ENCODE data around the gene CPSF7. TPM values are rescaled to one million over a fixed set of nuclear protein-coding genes. Genes with fewer than 3 reads are reported as not detected.
"Not testable (repeated sequence)": the region's sequence is repeated elsewhere in the genome, so short reads cannot be mapped to it uniquely, and the experiment has no call there.

The CPSF7 gene
- total RNA-seq, 1 experiment from 2014 or later, result 44.0 TPM

GRCh38 chr11:61384271-61385242 lies 45.2 kb downstream of the CPSF7 start:
- DNase-seq (ENCODE audit: low read depth), result peak; percentile 50

GRCh38 chr11:61383859-61384258 lies 45.9 kb downstream of the CPSF7 start:
- not testable (repeated sequence) for DNase-seq (ENCODE audit: low read depth)

GRCh38 chr11:61380884-61381283 lies 48.9 kb downstream of the CPSF7 start:
- DNase-seq (ENCODE audit: low read depth), result no peak

GRCh38 chr11:61378713-61379313 lies 51.0 kb downstream of the CPSF7 start:
- DNase-seq (ENCODE audit: low read depth), result peak; percentile 90

GRCh38 chr11:61377461-61378160 lies 52.2 kb downstream of the CPSF7 start:
- peak; percentile 52 for DNase-seq (ENCODE audit: low read depth)

GRCh38 chr11:61375761-61376108 lies 54.0 kb downstream of the CPSF7 start:
- no peak for DNase-seq (ENCODE audit: low read depth)

GRCh38 chr11:61372659-61373420 lies 56.9 kb downstream of the CPSF7 start:
- DNase-seq (ENCODE audit: low read depth), result no peak

DNA sequence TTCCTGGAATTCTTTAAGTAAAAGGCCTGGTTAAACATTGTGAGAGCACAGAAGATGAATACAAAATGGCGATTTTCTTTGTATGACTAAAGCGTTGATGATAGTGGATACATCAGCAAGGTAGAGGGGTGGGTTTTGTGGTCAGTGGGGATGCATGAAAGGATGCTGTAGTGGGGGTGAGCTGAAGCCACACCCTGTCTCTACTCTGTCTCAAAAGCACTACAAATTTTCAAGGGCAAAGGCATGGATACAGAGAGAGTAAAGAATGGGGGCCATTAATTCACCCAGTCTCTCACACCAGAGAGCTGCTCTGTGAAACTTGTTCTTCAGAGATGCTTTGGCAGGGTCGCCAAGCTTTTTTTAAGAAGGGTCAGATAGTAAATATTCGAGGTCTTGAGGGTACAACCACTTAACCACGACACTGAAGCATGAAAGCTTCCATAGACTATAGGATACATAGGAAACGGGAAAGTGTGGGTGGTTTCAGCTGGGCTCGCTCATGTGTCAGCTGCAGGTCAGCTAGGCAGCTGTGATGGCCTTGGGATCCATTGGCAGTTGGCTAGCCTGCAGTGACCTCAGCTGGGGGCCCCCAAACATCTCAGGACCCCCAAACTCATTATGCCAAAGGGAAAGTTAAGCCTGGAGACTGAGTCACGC lies 59.3 kb downstream of the CPSF7 start:
- DNase-seq (ENCODE audit: low read depth), result peak; percentile 41

GRCh38 chr11:61369372-61370348 lies 60.1 kb downstream of the CPSF7 start:
- DNase-seq (ENCODE audit: low read depth), result peak; percentile 98

DNA sequence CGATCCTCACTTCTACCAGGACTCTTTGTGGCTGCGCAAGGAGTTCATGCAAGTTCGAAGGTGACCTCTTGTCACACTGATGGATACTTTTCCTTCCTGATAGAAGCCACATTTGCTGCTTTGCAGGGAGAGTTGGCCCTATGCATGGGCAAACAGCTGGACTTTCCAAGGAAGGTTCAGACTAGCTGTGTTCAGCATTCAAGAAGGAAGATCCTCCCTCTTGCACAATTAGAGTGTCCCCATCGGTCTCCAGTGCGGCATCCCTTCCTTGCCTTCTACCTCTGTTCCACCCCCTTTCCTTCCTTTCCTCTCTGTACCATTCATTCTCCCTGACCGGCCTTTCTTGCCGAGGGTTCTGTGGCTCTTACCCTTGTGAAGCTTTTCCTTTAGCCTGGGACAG lies 61.1 kb downstream of the CPSF7 start:
- DNase-seq (ENCODE audit: low read depth), result no peak

DNA sequence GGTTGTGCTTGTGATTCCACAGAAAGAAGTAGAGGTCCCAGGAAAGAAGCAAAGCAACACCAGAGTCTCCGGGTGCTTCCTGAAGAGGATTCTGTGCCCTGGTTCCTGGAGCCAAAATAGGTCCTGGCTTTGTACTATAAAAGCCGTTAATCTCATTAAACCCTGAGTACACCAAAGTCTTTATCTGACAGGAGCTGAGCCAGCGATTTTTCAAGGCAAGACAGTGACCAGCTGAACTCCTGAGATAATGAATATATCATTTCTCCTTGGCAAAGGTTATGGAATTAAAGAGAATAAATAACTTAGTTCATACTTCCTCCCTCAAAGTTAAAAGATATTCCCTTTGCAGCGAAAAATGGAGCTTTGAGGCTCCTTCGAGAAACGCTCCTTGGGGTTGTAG lies 62.4 kb downstream of the CPSF7 start:
- DNase-seq (ENCODE audit: low read depth), result no peak

- DNase-seq (ENCODE audit: low read depth), result no peak
These were observed 65.6 kb downstream of the CPSF7 start for GRCh38 chr11:61364012-61364675.

DNA sequence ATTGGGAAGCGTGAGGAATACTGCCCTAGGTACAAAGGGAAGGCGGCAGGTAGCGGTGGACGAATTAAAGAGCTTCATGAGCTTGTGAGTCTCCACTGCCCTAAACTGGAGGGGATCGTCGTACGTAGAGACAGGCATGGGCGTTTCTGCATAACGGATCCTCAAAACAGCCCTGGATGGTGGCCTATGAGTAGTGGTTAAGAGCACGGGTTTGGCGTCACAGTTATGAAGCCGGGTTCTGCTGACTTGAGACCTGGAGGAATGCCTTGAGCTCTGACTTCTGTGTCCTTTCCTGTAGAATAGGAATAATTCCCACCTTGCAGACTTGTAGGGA lies 67.3 kb downstream of the CPSF7 start:
- DNase-seq (ENCODE audit: low read depth), result peak; percentile 52

DNA sequence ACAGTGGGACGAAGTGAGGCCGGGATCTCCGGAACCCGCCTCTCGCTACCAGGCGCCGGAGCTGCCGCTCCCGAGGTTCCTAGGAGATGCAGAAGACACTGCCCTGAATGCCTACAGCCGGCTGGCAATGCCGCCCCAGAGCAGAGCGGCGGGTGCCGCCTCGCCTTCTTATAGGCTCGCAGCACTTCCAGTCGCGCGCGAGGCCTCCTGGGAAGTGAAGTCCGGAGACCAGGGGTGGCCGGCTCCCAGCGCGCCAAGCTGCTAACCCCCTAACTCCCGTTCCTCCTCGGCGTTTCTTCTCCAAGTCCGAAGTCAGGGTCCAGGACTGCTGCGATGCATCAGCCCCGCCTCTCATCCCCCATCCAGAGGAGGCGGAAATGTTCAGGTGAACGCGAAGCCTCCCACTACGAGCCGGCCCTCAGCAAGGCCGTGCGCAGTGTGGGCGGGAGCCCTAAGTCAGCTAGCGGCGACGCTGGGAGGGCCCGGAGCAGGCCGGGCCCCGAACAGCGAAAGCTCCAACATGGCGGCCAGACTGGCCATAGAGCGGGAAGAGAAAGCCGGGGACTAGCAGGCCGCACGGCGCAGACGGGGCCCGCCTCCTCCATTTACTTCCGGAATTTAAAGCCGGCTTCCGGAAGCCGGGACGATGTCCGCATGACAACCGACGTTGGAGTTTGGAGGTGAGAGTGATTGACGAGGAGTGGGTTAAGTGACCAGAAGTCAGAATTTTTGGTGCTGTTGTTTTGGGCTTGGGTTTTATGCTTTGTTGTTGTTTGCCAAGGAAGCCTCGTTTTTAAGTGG lies 67.8 kb downstream of the CPSF7 start, which contains the start of the genes CYB561A3 and TMEM138:
Gene CYB561A3 (minus strand): TSS at position 142 of the 801 bp plus-strand sequence. CDS start 5,169 bp downstream, outside the sequence.
Gene TMEM138 (plus strand): TSS at position 634 of the 801 bp plus-strand sequence. CDS start 2,017 bp downstream, outside the sequence.
- peak; percentile 93 for DNase-seq (ENCODE audit: low read depth)

- no peak for DNase-seq (ENCODE audit: low read depth)
These were observed 68.5 kb downstream of the CPSF7 start for GRCh38 chr11:61361237-61361740.

DNA sequence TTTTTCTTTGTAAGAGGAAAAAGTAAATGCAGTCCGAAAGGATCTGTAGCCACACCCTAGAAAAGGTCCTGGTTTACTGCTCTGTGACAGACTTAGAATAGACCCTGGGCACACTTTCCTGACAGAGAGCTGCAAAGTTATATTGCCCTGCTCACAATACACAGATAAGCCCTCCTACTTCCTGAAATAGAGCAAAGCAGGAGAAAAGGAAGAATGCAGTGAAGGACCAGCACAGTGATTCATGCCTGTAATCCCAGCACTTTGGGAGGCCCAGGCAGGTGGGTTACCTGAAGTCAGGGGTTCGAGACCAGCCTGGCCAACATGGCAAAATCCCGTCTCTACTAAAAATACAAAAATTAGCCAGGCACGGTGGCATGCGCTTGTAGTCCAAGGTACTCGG lies 70.3 kb downstream of the CPSF7 start:
- DNase-seq (ENCODE audit: low read depth), result no peak

- no peak for DNase-seq (ENCODE audit: low read depth)
These were observed 71.2 kb downstream of the CPSF7 start for GRCh38 chr11:61358566-61358965.

DNA sequence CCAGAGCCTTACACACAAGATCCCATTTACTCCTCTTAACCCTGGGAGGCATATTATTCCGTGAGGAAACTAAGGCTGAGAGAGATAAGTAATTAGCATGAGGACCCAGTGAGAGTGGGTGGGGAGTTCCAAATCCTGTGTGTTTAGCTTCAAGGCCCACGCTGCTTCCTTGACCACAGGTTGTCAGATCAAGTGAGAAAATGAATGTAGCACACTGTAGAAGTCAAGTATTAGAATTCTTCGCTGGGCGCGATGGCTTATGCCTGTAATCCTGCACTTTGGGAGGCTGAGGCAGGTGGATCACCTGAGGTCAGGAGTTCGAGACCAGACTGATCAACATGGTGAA lies 71.9 kb downstream of the CPSF7 start:
- DNase-seq (ENCODE audit: low read depth), result no peak
